ENCODE results near the gene ZNF678.

DNA sequence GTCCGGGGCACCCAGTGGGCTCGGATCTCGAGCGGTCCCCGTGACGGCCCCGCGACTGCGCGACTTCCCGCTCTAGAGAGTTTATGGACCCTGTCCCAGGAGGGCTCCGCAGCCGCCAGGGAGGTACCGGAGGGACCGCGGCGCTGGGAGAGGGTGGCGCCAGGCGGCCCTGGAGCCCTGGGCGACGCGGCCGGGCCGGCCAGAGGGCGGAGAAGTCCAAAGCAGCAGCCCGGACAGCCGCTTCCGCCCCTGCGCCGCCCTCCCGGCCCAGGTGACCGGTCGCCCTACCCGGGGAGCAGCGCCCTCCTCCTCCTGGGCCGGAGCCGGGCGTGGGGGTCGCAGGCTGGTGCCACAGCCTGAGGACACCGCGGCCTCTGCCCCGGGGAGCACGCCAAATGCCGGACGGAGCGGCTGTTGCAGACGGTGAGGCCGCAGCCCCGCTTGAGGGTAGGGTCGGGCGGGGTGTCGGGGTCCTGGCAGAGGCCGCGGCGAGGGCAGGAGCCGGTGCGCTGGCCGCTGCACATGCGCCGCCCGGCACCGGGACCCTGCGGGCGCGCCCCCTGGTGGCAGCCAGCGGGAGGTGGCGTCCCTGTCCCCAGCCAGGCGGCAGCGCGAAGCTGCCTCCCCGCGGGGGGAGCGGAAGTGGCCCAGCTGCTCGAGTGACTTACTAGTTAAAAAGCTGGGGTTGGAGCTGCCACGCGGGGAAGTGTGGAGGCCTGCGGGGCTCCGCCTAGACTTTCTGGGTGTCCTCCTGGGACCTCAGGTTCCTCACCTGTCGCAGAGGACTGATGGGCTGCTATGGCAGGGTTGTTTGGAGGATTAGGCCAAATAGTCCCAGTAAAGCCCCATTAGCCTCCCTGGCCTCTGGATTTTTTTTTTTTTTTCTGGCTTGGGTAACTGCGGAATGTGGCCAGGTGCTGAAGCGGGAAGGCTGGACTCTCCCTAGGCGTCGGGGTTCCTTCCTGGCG lies 20.9 kb upstream of the ZNF678 start:
- TF ChIP-seq ZNF266 (tag by site-specific recombination; IDR thresholded peaks at IDR 0.05; ENCODE audit: low read depth) (no peak), ZNF843 (tag by site-specific recombination; IDR thresholded peaks at IDR 0.05) (no peak), ZNF416 (tag by site-specific recombination; IDR thresholded peaks at IDR 0.05) (no peak), HOXA7 (CRISPR knock-in tag; IDR thresholded peaks at IDR 0.05; ENCODE audit: borderline replicate concordance) (no peak), ZNF555 (tag by site-specific recombination; conservative IDR thresholded peaks at IDR 0.05) (no peak), YY2 (tag by site-specific recombination; IDR thresholded peaks at IDR 0.05) (no peak), OSR2 (tag by site-specific recombination; IDR thresholded peaks at IDR 0.05) (no peak), ZNF366 (tag by site-specific recombination; conservative IDR thresholded peaks at IDR 0.05) (no peak), ZSCAN16 (tag by site-specific recombination; IDR thresholded peaks at IDR 0.05) (no peak)
- TF ChIP-seq, protein P1, sequence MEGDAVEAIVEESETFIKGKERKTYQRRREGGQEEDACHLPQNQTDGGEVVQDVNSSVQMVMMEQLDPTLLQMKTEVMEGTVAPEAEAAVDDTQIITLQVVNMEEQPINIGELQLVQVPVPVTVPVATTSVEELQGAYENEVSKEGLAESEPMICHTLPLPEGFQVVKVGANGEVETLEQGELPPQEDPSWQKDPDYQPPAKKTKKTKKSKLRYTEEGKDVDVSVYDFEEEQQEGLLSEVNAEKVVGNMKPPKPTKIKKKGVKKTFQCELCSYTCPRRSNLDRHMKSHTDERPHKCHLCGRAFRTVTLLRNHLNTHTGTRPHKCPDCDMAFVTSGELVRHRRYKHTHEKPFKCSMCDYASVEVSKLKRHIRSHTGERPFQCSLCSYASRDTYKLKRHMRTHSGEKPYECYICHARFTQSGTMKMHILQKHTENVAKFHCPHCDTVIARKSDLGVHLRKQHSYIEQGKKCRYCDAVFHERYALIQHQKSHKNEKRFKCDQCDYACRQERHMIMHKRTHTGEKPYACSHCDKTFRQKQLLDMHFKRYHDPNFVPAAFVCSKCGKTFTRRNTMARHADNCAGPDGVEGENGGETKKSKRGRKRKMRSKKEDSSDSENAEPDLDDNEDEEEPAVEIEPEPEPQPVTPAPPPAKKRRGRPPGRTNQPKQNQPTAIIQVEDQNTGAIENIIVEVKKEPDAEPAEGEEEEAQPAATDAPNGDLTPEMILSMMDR (tag by site-specific recombination; IDR thresholded peaks at IDR 0.05) = no peak
